ENCODE measurements around the gene ARAF.

DNA sequence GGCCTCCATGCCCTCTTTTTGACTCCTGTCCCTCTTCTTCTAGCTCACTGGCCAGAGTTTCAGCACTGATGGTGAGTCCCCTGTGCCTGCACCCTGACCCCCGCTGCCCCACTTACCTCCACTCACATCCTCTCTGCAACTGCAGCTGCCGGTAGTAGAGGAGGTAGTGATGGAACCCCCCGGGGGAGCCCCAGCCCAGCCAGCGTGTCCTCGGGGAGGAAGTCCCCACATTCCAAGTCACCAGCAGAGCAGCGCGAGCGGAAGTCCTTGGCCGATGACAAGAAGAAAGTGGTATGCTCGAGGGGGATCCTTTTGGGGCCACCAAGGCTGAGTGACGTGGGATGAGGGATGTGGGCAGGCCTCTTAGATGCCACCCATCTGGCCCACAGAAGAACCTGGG, 5.8 kb downstream of the ARAF start:
- TF ChIP-seq POLR2A (IDR thresholded peaks at IDR 0.05; ENCODE audit: low read depth, low read length) (no peak), MXI1 (IDR thresholded peaks at IDR 0.05; ENCODE audit: borderline replicate concordance, low read depth, low read length) (no peak), RFX5 (IDR thresholded peaks at IDR 0.05; ENCODE audit: low read depth, low read length) (no peak), BHLHE40 (IDR thresholded peaks at IDR 0.05; ENCODE audit: low read depth, low read length) (no peak), MAZ (IDR thresholded peaks at IDR 0.05; ENCODE audit: borderline replicate concordance, low read depth, low read length) (no peak), SMC3 (IDR thresholded peaks at IDR 0.05; ENCODE audit: low read depth, low read length) (no peak), CHD1 (IDR thresholded peaks at IDR 0.05; ENCODE audit: low read depth, low read length) (no peak), CEBPB (IDR thresholded peaks at IDR 0.05; ENCODE audit: low read depth, low read length) (no peak)
- TF ChIP-seq, protein P1, sequence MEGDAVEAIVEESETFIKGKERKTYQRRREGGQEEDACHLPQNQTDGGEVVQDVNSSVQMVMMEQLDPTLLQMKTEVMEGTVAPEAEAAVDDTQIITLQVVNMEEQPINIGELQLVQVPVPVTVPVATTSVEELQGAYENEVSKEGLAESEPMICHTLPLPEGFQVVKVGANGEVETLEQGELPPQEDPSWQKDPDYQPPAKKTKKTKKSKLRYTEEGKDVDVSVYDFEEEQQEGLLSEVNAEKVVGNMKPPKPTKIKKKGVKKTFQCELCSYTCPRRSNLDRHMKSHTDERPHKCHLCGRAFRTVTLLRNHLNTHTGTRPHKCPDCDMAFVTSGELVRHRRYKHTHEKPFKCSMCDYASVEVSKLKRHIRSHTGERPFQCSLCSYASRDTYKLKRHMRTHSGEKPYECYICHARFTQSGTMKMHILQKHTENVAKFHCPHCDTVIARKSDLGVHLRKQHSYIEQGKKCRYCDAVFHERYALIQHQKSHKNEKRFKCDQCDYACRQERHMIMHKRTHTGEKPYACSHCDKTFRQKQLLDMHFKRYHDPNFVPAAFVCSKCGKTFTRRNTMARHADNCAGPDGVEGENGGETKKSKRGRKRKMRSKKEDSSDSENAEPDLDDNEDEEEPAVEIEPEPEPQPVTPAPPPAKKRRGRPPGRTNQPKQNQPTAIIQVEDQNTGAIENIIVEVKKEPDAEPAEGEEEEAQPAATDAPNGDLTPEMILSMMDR (conservative IDR thresholded peaks at IDR 0.05; ENCODE audit: low read depth, low read length): no peak
- TF ChIP-seq, protein P2, sequence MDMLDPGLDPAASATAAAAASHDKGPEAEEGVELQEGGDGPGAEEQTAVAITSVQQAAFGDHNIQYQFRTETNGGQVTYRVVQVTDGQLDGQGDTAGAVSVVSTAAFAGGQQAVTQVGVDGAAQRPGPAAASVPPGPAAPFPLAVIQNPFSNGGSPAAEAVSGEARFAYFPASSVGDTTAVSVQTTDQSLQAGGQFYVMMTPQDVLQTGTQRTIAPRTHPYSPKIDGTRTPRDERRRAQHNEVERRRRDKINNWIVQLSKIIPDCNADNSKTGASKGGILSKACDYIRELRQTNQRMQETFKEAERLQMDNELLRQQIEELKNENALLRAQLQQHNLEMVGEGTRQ (IDR thresholded peaks at IDR 0.05; ENCODE audit: low read depth, low read length): no peak
- TF ChIP-seq, protein P3, sequence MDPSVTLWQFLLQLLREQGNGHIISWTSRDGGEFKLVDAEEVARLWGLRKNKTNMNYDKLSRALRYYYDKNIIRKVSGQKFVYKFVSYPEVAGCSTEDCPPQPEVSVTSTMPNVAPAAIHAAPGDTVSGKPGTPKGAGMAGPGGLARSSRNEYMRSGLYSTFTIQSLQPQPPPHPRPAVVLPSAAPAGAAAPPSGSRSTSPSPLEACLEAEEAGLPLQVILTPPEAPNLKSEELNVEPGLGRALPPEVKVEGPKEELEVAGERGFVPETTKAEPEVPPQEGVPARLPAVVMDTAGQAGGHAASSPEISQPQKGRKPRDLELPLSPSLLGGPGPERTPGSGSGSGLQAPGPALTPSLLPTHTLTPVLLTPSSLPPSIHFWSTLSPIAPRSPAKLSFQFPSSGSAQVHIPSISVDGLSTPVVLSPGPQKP (IDR thresholded peaks at IDR 0.05; ENCODE audit: borderline replicate concordance, low read depth, low read length): no peak
